Astrocyte (in vitro differentiated cells and primary cell): ENCODE data around the gene NFATC1. TPM values are rescaled to one million over a fixed set of nuclear protein-coding genes. Genes with fewer than 3 reads are reported as not detected.

Experiments used
- DNase-seq: peaks from one replicate; pipeline ENCODE4 v3.0.0-alpha.2; 2010; ENCODE audit warnings: low read depth
- FAIRE-seq: peaks from 2 replicates; lab custom pipeline; 2011; peaks lifted over from hg19 to GRCh38; lab: Jason Lieb, UNC
- H2AFZ ChIP-seq: 2 replicates; pipeline ENCODE4 v1.6.0; 2012; ENCODE audit warnings: low read depth, low read length, inconsistent platforms
- H3K27ac ChIP-seq: 2 replicates; pipeline ENCODE4 v1.5.1; 2011; ENCODE audit warnings: low read depth, low read length, inconsistent platforms
- H3K27me3 ChIP-seq: 2 replicates; pipeline ENCODE4 v1.6.0; 2011; ENCODE audit warnings: low read length, inconsistent platforms; ENCODE audit not compliant: insufficient read depth
- H3K36me3 ChIP-seq: 2 replicates; pipeline ENCODE4 v1.5.1; 2011; ENCODE audit warnings: low read length, inconsistent platforms; ENCODE audit not compliant: insufficient read depth
- H3K4me1 ChIP-seq: 2 replicates; pipeline ENCODE4 v1.5.1; 2011; ENCODE audit warnings: low read length, inconsistent platforms; ENCODE audit not compliant: insufficient read depth
- H3K4me2 ChIP-seq: 2 replicates; pipeline ENCODE4 v1.6.0; 2012; ENCODE audit warnings: low read length, inconsistent platforms
- H3K4me3 ChIP-seq: 2 replicates; pipeline ENCODE4 v1.5.1; 2011; ENCODE audit warnings: low read depth, mild to moderate bottlenecking, low read length, inconsistent platforms; ENCODE audit not compliant: insufficient read depth
- H3K79me2 ChIP-seq: 2 replicates; pipeline ENCODE4 v1.6.0; 2012; ENCODE audit warnings: mild to moderate bottlenecking, low read length, inconsistent platforms; ENCODE audit not compliant: insufficient read depth
- H3K9ac ChIP-seq: 2 replicates; pipeline ENCODE4 v1.6.0; 2012; ENCODE audit warnings: mild to moderate bottlenecking, low read length, inconsistent platforms
- H3K9me3 ChIP-seq: 2 replicates; pipeline ENCODE4 v1.5.1; 2012; ENCODE audit warnings: low read depth, mild to moderate bottlenecking, low read length, inconsistent platforms; ENCODE audit not compliant: insufficient read depth
- H4K20me1 ChIP-seq: 2 replicates; pipeline ENCODE4 v1.6.0; 2012; ENCODE audit warnings: low read length, inconsistent platforms; ENCODE audit not compliant: insufficient read depth
- H3K27ac Mint-ChIP-seq: one replicate; pipeline ENCODE4 v1.8.0; 2021; ENCODE audit warnings: mild to moderate bottlenecking, mixed read lengths; ENCODE audit not compliant: unreplicated experiment
- H3K27me3 Mint-ChIP-seq: one replicate; pipeline ENCODE4 v1.8.0; 2021; ENCODE audit warnings: low read depth, mixed read lengths; ENCODE audit not compliant: unreplicated experiment
- H3K36me3 Mint-ChIP-seq: one replicate; pipeline ENCODE4 v1.8.0; 2021; ENCODE audit warnings: low read depth, mixed read lengths; ENCODE audit not compliant: unreplicated experiment
- H3K4me1 Mint-ChIP-seq: one replicate; pipeline ENCODE4 v1.8.0; 2021; ENCODE audit warnings: low read depth, mixed read lengths; ENCODE audit not compliant: unreplicated experiment
- H3K4me3 Mint-ChIP-seq: one replicate; pipeline ENCODE4 v1.8.0; 2021; ENCODE audit warnings: mild to moderate bottlenecking, moderate library complexity, mixed read lengths; ENCODE audit not compliant: unreplicated experiment
- H3K9me3 Mint-ChIP-seq: one replicate; pipeline ENCODE4 v1.8.0; 2021; ENCODE audit warnings: mild to moderate bottlenecking, mixed read lengths; ENCODE audit not compliant: unreplicated experiment
- EZH2 ChIP-seq: IDR thresholded peaks from 2 replicates; pipeline ENCODE4 v1.6.1; 2012; ENCODE audit warnings: mild to moderate bottlenecking, low read length, inconsistent platforms; ENCODE audit not compliant: insufficient read depth
- total RNA-seq: library from RNA; stranded (reverse); gene quantifications from 2 replicates; pipeline ENCODE4 v1.2.1, GENCODE V29; 2021
- TF ChIP-seq, protein P1 (sequence below): IDR thresholded peaks from 2 replicates; pipeline ENCODE4 v1.5.1; 2011; ENCODE audit warnings: low read depth, mild to moderate bottlenecking, inconsistent platforms, low read length, moderate library complexity; ENCODE audit not compliant: insufficient read depth

Gene NFATC1
- total RNA-seq, 1 donor from 2014 or later: 11.0 TPM

DNA sequence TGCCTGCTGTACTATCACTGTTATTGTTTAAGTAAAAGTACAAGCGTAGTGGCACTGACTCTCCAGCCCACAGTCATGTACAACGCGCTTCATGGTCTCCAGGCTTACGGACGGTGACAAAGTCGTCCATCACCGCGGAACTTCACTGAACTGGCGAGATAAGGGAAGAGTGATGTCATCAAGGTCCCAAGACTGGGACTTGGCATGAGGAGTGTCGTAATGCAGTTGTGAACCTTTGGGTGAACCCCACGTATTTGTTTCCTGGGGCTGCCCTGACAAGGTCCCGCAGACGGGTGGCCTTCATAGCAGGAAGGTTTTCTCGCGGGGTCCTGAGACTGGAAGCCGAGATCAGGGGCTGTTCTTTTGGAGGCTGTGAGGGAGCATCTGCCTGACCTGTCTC lies 17.3 kb downstream of the NFATC1 start:
- TF ChIP-seq, protein P1, sequence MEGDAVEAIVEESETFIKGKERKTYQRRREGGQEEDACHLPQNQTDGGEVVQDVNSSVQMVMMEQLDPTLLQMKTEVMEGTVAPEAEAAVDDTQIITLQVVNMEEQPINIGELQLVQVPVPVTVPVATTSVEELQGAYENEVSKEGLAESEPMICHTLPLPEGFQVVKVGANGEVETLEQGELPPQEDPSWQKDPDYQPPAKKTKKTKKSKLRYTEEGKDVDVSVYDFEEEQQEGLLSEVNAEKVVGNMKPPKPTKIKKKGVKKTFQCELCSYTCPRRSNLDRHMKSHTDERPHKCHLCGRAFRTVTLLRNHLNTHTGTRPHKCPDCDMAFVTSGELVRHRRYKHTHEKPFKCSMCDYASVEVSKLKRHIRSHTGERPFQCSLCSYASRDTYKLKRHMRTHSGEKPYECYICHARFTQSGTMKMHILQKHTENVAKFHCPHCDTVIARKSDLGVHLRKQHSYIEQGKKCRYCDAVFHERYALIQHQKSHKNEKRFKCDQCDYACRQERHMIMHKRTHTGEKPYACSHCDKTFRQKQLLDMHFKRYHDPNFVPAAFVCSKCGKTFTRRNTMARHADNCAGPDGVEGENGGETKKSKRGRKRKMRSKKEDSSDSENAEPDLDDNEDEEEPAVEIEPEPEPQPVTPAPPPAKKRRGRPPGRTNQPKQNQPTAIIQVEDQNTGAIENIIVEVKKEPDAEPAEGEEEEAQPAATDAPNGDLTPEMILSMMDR: no peak
- TF ChIP-seq EZH2: no peak
- Histone ChIP-seq H3K4me2 (no peak overlapping the region), H4K20me1 (no peaks in the 10 kb centered on the region), H3K27ac (no peak overlapping the region), H3K4me3 (no peak overlapping the region), H3K36me3 (no peaks in the 10 kb centered on the region), H3K79me2 (no peaks in the 10 kb centered on the region), H3K4me1 (no peaks in the 10 kb centered on the region), H2AFZ (no peak overlapping the region), H3K9me3 (no peaks in the 10 kb centered on the region), H3K9ac (no peak overlapping the region), H3K27me3 (peaks cover 3% of the 10 kb centered on the region)
- Mint-ChIP-seq H3K4me3 (no peak overlapping the region), H3K36me3 (peaks cover 12% of the 10 kb centered on the region), H3K4me1 (no peaks in the 10 kb centered on the region), H3K9me3 (no peaks in the 10 kb centered on the region), H3K27ac (no peak overlapping the region), H3K27me3 (peaks cover 2% of the 10 kb centered on the region)
- DNase-seq (no peak), FAIRE-seq (no peak)

DNA sequence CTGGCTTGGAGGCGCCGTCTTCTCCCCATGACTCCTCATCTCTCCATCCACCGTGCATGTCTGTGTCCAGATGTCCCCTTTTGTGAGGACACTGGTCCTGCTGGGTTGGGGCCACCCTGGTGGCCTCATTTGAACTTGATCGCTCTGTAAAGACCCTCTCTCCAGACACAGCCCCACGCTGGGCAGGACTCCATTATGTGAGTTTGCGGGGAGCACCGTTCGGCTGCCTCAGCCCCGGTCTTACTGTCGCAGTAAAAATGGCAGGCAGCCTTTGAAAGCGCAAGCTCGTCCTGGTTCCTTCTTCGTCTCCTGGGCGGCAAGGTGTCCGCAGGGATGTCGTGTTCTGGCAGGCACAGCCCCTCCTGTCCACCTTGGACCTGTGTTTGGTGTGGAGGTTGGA lies 17.7 kb downstream of the NFATC1 start:
- TF ChIP-seq, protein P1: no peak
- TF ChIP-seq EZH2: no peak
- no peak overlapping the region for H3K4me3 ChIP-seq
- no peak overlapping the region for H3K27ac Mint-ChIP-seq
- H3K4me3 Mint-ChIP-seq: no peak overlapping the region
- no peaks in the 10 kb centered on the region for H3K4me1 Mint-ChIP-seq
- no peak overlapping the region for H3K9ac ChIP-seq
- no peaks in the 10 kb centered on the region for H4K20me1 ChIP-seq
- H2AFZ ChIP-seq: no peak overlapping the region
- no peaks in the 10 kb centered on the region for H3K4me1 ChIP-seq
- H3K36me3 Mint-ChIP-seq: peaks cover 12% of the 10 kb centered on the region
- H3K36me3 ChIP-seq: no peaks in the 10 kb centered on the region
- peaks cover 3% of the 10 kb centered on the region for H3K27me3 ChIP-seq
- no peaks in the 10 kb centered on the region for H3K9me3 Mint-ChIP-seq
- H3K9me3 ChIP-seq: no peaks in the 10 kb centered on the region
- DNase-seq (no peak), FAIRE-seq (no peak)
- peaks cover 2% of the 10 kb centered on the region for H3K27me3 Mint-ChIP-seq
- no peak overlapping the region for H3K4me2 ChIP-seq
- no peaks in the 10 kb centered on the region for H3K79me2 ChIP-seq
- no peak overlapping the region for H3K27ac ChIP-seq

DNA sequence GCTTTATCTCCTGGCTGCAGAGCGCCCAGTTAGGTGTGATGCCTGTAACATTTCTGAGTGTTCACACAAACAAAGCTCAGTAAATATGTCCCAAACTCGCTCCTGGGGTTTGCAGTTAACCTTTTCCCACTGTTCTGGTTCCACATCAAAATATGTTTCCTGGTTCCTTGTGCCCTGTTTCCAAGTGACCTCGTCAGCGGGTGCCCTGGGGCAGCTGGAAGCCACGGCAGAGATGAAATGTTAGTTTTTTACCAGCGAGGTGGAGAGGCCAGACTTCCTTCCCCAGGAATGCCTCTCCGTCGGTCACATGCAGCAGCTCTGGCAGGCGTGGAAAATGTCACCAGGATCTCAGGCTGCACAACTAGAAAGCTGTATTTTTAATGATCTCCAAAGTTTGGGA lies 18.2 kb downstream of the NFATC1 start:
- Histone ChIP-seq H3K4me2 (no peak overlapping the region), H3K4me1 (no peaks in the 10 kb centered on the region), H2AFZ (no peak overlapping the region), H3K27ac (no peak overlapping the region), H3K9ac (no peak overlapping the region), H3K36me3 (no peaks in the 10 kb centered on the region), H3K4me3 (no peak overlapping the region), H3K27me3 (peaks cover 3% of the 10 kb centered on the region), H3K79me2 (no peaks in the 10 kb centered on the region), H4K20me1 (no peaks in the 10 kb centered on the region), H3K9me3 (no peaks in the 10 kb centered on the region)
- peaks cover 15% of the 10 kb centered on the region for H3K36me3 Mint-ChIP-seq
- no peak overlapping the region for H3K4me3 Mint-ChIP-seq
- no peak for DNase-seq
- no peak overlapping the region for H3K27ac Mint-ChIP-seq
- no peak for TF ChIP-seq EZH2
- TF ChIP-seq, protein P1: no peak
- no peaks in the 10 kb centered on the region for H3K9me3 Mint-ChIP-seq
- no peak for FAIRE-seq
- peaks cover 2% of the 10 kb centered on the region for H3K27me3 Mint-ChIP-seq
- no peaks in the 10 kb centered on the region for H3K4me1 Mint-ChIP-seq
